G401.6 (cell line): ENCODE results near the gene ST6GALNAC6.

Source experiments
- FAIRE-seq: peaks from 2 replicates; lab custom pipeline; 2012; peaks lifted over from hg19 to GRCh38; lab: Jason Lieb, UNC

The ST6GALNAC6 gene

GRCh38 chr9:127899128-127899943 is at the start of gene ST6GALNAC6:
TSS of gene ST6GALNAC6 (minus strand) at chr9:127899603. CDS start at chr9:127897981, 1,622 bp downstream.
- FAIRE-seq, result no peak

- FAIRE-seq, result no peak
Observed at GRCh38 chr9:127947841-127948710, 48.7 kb upstream of the ST6GALNAC6 start.

DNA sequence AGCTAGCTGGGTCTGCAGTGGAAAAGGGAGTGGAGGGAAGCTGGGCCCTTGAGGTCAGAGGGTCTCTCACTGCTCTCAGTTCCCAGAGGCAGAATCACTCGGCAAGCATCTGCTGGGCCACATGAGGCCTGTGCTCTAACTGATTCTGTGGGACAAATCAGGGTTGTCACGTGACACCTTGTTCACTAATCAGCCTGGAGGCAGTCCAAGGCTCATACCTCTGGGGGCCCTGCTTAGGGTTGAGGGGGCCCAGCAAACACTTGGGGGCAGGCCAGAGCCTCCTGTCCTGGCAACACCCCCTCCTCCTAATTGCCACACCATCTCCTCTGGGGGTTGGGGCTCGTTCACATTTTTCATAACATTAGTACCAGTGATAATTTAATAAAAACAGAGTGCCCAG is 47.3 kb upstream of the ST6GALNAC6 start:
- no peak for FAIRE-seq

DNA sequence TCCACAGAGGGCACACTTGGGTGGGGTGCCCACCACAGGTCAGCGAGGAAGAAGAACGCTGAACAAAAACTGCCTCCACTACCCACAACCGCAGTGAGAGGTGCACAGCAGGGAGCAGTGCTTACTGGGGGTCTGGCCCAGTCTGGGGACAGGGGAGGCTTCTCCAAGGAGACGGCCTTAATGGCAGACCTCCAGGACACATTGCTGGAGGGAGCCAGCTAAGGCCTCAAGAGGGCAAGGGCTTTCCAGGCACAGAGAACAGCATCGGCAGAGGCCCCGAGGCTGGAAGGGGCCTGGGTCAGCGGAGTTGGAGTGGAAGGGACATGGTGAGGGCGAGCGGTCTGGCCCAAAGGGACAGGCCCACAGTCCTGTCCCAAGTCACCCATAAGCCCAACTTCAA is 46.5 kb upstream of the ST6GALNAC6 start:
- no peak for FAIRE-seq

DNA sequence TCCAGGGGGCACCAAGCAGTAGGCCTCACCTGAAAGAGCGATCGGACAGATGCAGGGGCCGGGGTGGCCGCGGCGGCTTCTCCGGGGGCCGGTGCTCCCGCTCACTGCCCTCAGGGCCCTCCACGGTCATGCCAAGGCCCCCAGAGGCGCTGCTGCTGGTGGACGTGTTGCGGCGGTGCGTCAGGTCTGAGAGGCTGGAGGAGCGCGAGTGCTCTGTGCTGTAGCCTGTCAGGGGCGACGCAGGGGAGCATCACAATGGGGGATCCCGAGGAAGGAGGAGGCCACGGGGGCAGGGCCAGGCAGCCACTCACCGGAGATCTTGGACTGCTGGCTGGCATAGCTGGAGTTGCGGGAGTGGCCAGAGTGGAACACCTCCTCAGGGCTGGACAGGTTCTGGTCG is 45.9 kb upstream of the ST6GALNAC6 start:
- no peak for FAIRE-seq

- no peak for FAIRE-seq
Observed at GRCh38 chr9:127944586-127945218, 45.3 kb upstream of the ST6GALNAC6 start.

DNA sequence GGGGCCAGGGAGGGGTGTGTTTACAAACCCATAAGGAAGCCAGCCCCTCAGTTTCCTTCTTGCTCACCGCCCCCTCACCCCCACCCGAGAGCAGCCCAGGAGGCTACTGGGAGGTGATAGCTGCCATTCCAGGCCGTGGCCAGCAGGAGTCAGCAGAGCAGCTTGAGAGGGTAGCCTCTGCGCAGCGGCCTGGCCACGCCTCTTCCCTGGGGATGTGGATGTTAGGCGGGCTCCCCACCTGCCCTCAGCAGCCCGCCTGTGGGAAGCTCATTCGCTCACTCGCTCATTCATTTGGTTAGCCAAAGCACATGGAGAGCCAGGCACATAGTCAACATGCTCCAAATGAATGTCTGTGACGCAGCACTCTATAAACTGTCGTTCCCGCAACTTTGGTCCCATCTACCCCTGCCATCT is 44.3 kb upstream of the ST6GALNAC6 start:
- peak; percentile 76 for FAIRE-seq

DNA sequence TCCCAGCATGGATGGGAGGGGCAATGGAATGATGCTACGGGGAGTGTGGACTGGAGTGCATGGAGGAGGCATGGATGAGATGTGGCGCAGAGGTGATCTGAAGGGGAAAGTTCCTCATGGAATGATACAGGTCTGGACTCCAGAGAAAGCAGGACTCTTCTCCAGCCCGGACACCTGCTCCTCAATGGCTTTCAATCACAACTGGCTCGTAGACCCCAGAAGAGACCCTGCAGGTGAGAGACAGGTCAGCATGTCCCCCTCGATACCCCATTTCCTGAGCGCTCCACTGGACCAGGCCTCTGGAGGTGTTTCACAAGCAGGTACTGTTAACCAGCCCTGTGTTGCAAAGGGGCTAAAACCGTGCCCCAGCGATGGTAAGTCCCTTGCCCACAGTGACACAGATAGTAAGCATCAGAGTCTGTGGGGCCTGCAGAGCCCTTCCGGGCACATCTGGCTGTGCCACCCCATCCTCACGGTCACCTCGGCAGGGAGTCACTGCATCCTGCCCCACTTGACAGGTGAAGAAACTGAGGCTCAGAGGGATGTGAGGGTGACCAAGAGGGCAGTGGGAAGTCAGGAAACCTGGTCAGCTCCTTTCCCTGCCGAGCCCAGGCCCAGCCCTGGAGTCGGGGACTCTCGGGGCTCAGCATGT is 43.7 kb upstream of the ST6GALNAC6 start:
- no peak for FAIRE-seq

DNA sequence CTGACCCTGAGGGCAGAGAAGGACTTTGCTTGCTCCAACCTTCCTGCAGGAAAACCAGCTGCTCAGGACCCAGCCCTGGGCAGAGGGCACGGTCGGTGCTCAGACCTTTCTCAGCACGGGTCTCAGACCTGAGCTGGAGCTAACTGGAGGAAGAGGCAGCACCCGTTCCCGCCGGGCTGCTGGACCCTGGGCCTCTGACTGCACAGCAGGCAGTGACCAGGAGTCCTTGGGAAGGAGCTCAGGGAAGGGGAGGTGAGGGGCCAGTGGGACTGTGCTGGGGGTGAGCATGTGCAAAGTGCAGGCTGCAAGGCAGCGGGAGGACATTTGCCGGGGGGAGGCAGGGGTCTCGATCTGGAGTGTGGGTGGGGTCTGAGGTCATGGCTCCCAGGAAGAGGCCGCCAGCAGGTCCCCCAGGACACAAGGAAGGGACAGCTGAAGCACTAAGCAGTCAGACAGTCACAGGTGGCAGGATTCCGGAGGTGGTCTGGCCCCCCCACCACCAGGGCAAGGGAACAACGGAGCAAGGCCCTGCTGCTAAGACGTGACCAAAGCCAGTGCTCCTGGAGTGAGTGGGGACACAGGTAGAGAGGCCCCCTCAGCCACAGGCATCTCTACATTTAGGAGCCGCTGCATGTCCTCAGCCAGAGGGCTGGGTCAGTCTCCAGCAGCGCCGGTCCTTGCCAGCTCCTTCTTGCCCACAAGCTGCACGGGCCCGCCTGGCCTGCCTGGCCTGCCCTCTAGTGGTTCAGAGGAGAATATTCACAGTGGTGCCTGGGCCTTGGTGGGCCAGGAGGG is 43.0 kb upstream of the ST6GALNAC6 start:
- FAIRE-seq, result no peak

DNA sequence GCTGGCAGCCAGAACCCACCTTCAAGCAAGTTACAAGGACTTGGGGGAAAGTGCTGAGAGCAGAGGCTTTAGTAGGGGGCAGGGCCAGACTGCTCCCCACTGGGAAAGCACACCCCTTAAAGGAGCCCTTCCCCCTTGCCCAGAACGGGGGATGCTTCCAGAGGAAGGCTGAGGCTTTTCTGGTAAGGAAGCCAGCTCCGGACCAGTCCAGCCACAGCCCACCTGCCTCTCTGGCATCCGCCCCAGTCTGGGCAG is 42.5 kb upstream of the ST6GALNAC6 start:
- FAIRE-seq, result no peak

- FAIRE-seq, result no peak
Observed at GRCh38 chr9:127941062-127941960, 41.9 kb upstream of the ST6GALNAC6 start.

DNA sequence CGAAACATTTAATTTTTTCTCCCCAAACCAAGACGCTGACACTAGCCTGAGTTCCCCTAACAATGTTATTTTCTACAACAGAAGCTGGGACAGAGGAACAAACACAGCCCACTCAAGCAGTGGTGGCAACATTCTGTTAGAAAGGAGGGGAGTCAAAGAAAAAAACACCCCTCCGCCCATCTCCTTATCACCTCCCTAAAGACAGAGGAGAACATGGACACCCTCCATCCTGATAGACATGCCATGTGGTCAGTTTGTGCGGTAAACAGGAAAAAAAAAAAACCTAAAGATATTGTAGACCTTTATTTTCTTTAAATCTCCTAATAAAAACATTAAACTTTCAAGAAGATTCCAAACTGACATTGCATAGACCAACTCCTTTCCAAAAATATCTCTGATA is 41.2 kb upstream of the ST6GALNAC6 start:
- no peak for FAIRE-seq

- no peak for FAIRE-seq
Observed at GRCh38 chr9:127938298-127938690, 38.9 kb upstream of the ST6GALNAC6 start.

DNA sequence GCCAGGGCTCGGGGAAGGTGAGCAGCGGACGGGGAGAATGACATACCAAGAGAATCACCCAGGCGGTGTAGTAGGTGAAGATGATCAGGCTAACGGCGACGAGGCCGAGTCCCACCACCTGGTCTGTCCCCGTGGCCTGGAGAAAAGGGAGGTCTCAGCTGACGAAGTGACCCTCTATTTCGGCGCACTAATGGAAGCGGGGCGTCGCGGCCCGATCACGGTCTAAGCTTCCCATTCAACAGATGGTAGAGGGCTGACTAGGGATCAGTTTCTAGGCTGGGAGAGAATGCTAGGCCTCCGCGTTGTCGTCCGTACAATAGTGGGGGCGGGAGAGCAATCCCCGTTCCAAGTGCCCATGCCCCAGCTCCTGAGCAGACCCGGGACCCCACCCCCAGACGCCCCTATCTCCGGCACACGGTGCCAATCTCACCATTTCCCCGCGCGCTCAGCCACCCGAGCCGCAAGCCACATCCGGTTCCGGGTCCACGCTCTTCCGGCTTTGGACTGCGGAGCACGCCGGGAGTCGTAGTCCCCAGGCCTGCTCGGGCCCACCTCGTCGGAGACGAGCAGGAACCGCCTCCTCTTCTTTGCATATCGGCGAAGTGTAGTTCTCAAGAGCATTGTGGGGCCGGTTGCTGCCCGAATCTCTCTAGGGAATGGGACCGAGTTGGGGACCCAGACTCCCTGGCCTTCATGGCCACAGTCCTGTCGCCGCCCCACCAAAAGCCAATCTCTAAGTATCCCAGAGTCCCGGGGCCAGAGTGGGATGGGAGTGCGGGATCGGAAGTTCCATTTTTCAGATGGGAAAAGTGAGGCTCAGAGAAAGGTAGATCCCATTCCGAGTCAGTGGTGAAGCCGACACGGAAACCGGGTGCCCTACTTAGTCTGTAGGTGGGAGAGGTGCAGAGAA is 38.2 kb upstream of the ST6GALNAC6 start, which contains the start of gene DPM2:
Gene DPM2 (minus strand): TSS at position 467 of the 910 bp plus-strand sequence. CDS start 34 bp downstream, at position 433.
- FAIRE-seq, result peak; percentile 67

DNA sequence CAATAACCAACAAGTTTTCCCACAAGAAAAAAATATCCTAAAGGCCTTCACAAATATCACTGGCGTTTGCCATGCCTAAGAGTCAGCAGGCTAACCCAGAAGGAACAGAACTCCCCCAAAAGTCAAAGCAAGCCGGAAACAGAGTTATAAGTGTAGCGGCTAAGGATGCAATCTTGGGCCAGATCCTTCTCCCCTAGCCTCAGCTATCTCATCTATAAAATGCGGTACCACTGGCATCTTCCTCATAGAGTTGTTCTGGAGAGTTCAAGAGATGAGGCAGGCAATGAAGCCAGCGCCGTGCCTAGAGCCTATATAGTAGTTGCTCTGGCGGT is 37.6 kb upstream of the ST6GALNAC6 start:
- FAIRE-seq, result no peak

GRCh38 chr9:127936347-127936852 is 37.0 kb upstream of the ST6GALNAC6 start:
- FAIRE-seq, result no peak

DNA sequence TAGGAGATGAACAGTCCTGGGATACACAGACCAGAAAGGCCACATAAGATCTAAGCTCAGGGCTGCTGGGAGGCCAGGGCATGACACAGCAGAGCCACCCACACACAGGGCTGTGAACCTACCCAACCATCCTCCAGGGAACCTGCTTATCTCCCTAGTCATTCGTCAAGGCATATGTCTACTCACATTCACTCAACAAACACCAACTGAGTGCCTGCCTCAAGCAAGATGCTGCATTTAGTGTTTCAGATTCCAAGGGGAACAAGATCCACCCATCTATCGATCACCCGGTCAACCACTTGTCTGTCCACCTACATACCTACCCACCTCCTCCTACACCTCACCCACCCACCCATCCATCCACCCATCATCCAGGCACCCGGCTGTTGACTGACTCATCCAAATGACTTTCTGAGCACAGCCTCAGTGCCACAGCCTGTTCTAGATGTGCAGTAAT is 36.4 kb upstream of the ST6GALNAC6 start:
- FAIRE-seq, result no peak

DNA sequence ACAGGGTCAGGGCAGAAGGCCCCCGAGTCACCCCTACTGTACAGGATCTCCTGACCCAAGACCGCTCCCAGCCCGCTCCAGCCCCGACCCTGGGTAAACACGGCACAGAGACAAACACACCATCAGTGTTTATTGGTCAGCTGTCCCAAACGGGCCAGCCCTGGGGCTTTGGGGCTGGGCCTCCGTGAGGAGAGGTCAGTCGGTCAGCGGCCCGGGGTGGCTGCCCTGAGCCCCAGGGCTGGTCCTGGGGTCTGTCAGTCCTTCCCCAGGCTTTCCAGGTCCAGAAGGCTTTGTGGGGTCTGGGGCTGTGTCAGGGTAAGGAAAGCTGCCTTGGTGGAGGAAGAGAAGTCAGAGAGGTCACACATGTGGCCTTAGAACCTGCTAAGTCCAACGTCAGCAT is 35.6 kb upstream of the ST6GALNAC6 start:
- FAIRE-seq, result no peak

- no peak for FAIRE-seq
Observed at GRCh38 chr9:127934248-127934647, 34.8 kb upstream of the ST6GALNAC6 start.
